ENCODE data around the gene CGGBP1.

DNA sequence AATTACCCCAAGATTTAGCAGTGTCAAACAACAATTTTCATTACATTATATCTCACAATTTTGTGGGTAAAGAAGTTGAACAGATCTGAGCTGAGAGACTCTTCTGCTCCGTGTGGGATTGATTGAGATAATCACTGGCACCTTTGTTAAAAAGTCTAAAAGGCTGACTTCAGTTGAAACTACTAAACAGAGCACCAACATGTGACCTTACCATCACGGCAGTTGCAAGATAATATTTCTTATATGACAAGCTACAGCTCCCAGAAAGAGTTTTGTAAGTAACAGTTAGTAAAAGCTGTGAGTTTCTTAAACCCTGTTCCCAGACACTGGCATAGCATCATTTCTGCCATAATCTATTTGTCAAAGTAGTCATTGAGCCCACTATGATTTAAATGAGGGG, 25.0 kb downstream of the CGGBP1 start:
- no peak for TF ChIP-seq SP1 (IDR thresholded peaks at IDR 0.05)
- no peak for TF ChIP-seq L3MBTL2 (conservative IDR thresholded peaks at IDR 0.05)
- TF ChIP-seq ZNF384 (IDR thresholded peaks at IDR 0.05): no peak
- TF ChIP-seq ARNT (IDR thresholded peaks at IDR 0.05): no peak
- no peak for TF ChIP-seq SUZ12 (IDR thresholded peaks at IDR 0.05)
- TF ChIP-seq FOXA1 (IDR thresholded peaks at IDR 0.05): no peak
- no peak for TF ChIP-seq ELF4 (IDR thresholded peaks at IDR 0.05)
- no peak for TF ChIP-seq LEF1 (IDR thresholded peaks at IDR 0.05; ENCODE audit: borderline replicate concordance)

Measured in HEK293T (cell line).